ENCODE results near the gene CDC7. TPM values are rescaled to one million over a fixed set of nuclear protein-coding genes. Genes with fewer than 3 reads are reported as not detected.

The CDC7 gene
- total RNA-seq, 1 donor from 2014 or later = 16.3 TPM

DNA sequence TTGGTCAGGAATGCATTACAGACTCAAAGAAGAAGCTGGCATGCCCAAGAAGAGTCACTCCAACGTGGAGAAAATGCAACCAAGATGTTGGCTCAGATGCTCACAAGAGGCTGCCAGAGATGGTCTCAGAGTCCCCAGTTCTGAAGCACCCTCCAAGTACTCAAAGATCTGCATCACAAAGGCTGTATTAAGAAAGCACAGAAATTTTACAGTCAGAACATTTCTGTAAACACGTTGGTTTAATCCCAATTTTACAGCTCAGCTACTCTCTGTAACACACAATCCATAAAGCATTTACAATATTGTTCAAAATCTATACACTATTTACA lies 69.4 kb downstream of the CDC7 start:
- peaks cover 6% of the 10 kb centered on the region for H3K4me1 Mint-ChIP-seq
- H3K27ac Mint-ChIP-seq = no peak overlapping the region
- DNase-seq (ENCODE audit: low spot score in 2 of 2, unreplicated experiment in 2 of 2) = no peak
- peaks cover 4% of the 10 kb centered on the region for H3K9me3 Mint-ChIP-seq
- H3K4me3 Mint-ChIP-seq = no peak overlapping the region
- peaks cover 1% of the 10 kb centered on the region for H3K27me3 Mint-ChIP-seq (ENCODE audit: low read depth)
- TF ChIP-seq, protein P1, sequence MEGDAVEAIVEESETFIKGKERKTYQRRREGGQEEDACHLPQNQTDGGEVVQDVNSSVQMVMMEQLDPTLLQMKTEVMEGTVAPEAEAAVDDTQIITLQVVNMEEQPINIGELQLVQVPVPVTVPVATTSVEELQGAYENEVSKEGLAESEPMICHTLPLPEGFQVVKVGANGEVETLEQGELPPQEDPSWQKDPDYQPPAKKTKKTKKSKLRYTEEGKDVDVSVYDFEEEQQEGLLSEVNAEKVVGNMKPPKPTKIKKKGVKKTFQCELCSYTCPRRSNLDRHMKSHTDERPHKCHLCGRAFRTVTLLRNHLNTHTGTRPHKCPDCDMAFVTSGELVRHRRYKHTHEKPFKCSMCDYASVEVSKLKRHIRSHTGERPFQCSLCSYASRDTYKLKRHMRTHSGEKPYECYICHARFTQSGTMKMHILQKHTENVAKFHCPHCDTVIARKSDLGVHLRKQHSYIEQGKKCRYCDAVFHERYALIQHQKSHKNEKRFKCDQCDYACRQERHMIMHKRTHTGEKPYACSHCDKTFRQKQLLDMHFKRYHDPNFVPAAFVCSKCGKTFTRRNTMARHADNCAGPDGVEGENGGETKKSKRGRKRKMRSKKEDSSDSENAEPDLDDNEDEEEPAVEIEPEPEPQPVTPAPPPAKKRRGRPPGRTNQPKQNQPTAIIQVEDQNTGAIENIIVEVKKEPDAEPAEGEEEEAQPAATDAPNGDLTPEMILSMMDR (IDR thresholded peaks at IDR 0.05; ENCODE audit: unreplicated experiment) = no peak
- H3K36me3 Mint-ChIP-seq = no peaks in the 10 kb centered on the region

DNA sequence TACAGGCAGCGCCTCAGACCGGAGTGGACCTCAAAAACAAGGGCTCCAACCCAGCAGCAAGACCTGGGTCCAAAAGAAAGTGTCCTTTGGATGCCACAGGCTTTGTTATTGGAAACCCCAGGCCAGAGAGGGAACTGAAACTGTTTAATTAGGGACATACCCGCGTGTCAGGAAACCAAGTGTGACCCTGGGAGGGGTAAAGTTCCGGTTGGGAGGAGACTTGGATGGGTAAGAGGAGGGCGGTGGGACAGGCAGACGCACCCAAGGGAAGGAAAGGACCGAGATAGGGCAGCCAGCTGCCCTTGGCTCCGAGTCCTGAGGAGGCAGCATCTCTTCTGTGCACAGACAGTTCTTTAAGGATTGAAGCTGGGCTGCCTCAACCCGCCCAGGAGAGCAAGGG lies 71.4 kb downstream of the CDC7 start:
- DNase-seq (ENCODE audit: low spot score in 2 of 2, unreplicated experiment in 2 of 2) = no peak
- Mint-ChIP-seq H3K36me3 (no peaks in the 10 kb centered on the region), H3K4me3 (no peak overlapping the region), H3K27me3 (ENCODE audit: low read depth) (peaks cover 1% of the 10 kb centered on the region), H3K4me1 (peaks cover 15% of the 10 kb centered on the region), H3K27ac (no peak overlapping the region), H3K9me3 (peaks cover 4% of the 10 kb centered on the region)
- TF ChIP-seq, protein P1 (IDR thresholded peaks at IDR 0.05; ENCODE audit: unreplicated experiment) = no peak

Other genes starting within 250 kb of the CDC7 start
- 6.1 to 9.0 TPM (median 7.4 TPM) in 3 replicates for gene HFM1, start 96.0 kb upstream of the CDC7 start, total RNA-seq

Data from mesothelial cell of epicardium (in vitro differentiated cells).